ENCODE results near the gene GPR55. TPM values are rescaled to one million over a fixed set of nuclear protein-coding genes. Genes with fewer than 3 reads are reported as not detected.
"Not testable (repeated sequence)": the region's sequence is repeated elsewhere in the genome, so short reads cannot be mapped to it uniquely, and the experiment has no call there.

The GPR55 gene
- total and polyA plus RNA-seq, 2 of the 4 experiments (the other 2 are of a cell fraction): 0.03 TPM; not detected in 1

DNA sequence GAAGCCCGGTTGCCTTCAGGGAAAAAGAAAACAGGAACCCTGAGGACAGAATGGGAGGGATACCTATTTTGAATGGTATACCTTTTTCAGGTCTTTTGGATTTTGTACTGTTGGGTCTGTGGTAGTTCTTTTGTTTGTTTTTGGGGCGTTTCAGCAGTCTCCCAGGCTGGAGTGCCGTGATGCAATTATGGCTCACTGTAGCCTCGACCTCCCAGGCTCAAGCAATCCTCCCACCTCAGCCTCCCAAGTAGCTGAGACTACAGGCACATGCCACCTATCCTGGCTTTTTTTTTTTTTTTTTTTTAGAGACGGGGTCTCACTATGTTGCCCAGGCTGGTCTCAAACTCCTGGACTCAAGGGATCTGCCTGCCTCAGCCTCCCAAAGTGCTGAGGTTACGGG is 43.3 kb upstream of the GPR55 start:
- H2AK9ac ChIP-seq (replicated peaks; ENCODE audit: low read depth, low read length, poor library complexity); H2AK5ac ChIP-seq (ENCODE audit: low read depth, low read length); H3K18ac ChIP-seq (ENCODE audit: low read depth, low read length); dilution Hi-C loops (cut with HindIII; ENCODE audit: low sequenced_read_pairs, unreplicated experiment); H3K79me1 ChIP-seq (ENCODE audit: low read depth in 1 of 2, low read length in 2 of 2); H2AFZ ChIP-seq (replicated peaks; ENCODE audit: low read length, poor library complexity); H2BK5ac ChIP-seq (ENCODE audit: low read depth, low read length, poor library complexity, severe bottlenecking); CTCF ChIA-PET; H4K20me1 ChIP-seq (ENCODE audit: insufficient read depth, low read length); H3K14ac ChIP-seq (replicated peaks; ENCODE audit: low read depth, low read length); H3K4me1 ChIP-seq (ENCODE audit: control insufficient read depth, insufficient read depth, low read length); in situ Hi-C loops (cut with MboI; ENCODE audit: low sequenced_read_pairs); H4K5ac ChIP-seq (ENCODE audit: low read depth, low read length); H3K23ac ChIP-seq (ENCODE audit: low read depth, low read length); H3K9me3 ChIP-seq (ENCODE audit: control insufficient read depth, insufficient read depth, low read length); H3K4ac ChIP-seq (ENCODE audit: low read depth, low read length); H3K9me1 ChIP-seq (ENCODE audit: insufficient read depth, low read length); H2BK20ac ChIP-seq (ENCODE audit: low read depth, low read length); H3K56ac ChIP-seq (ENCODE audit: extremely low read depth, insufficient read depth, low read length); H3K4me3 ChIP-seq (ENCODE audit: insufficient read depth, low read depth, low read length); ATAC-seq (ENCODE audit: low read depth); H3K4me2 ChIP-seq (ENCODE audit: low read depth, low read length); POLR2A ChIA-PET (ENCODE audit: unreplicated experiment); H2BK15ac ChIP-seq (ENCODE audit: low read depth, low read length); intact Hi-C loops (cut with micrococcal nuclease); DNase-seq; BruUV-seq (replicated peaks); H3K9ac ChIP-seq (ENCODE audit: low read depth, low read length); H3K27me3 ChIP-seq (ENCODE audit: control insufficient read depth, insufficient read depth, low read length); H2BK120ac ChIP-seq (ENCODE audit: low read depth, low read length); H3K27ac ChIP-seq (ENCODE audit: insufficient read depth, low read length); H3K36me3 ChIP-seq (ENCODE audit: control insufficient read depth, insufficient read depth, low read length); H4K8ac ChIP-seq (ENCODE audit: low read depth in 2 of 2, low read length in 2 of 2); H4K91ac ChIP-seq (ENCODE audit: insufficient read depth, low read depth, low read length): not testable (repeated sequence)
- 100% methylated on average over 1 of the region's 6 CpGs; no CpG with 5 or more reads in 1 of the 2 experiments for WGBS, 2 experiments (ENCODE audit: extremely low coverage in 2 of 2, insufficient read length in 1 of 2)

Data from IMR-90 (cell line).